HEK293 (cell line): ENCODE data around the gene CD81.
A peak's percentile ranks its signal among the peaks of the same experiment; 100 is the strongest.

Experiments used
- CTCF ChIA-PET: fragments of 350-600 bp; formaldehyde crosslinking; extraction: SDS; loops from one replicate; lab custom pipeline; 2021; ENCODE audit warnings: antibody characterized with exemption; lab: Yijun Ruan, JAX
- POLR2A ChIA-PET: fragments of 300-600 bp; formaldehyde crosslinking; extraction: SDS; loops from one replicate; lab custom pipeline; 2020; ENCODE audit warnings: antibody characterized with exemption, inconsistent platforms; lab: Yijun Ruan, JAX
- H3K27ac ChIP-seq: fragments of 200-500 bp; sonication (Bioruptor generic); 2 replicates; pipeline ENCODE4 v1.5.1; 2014; ENCODE audit warnings: low read depth, low read length, control low read depth, inconsistent platforms; ENCODE audit errors: extremely low read depth
- H3K36me3 ChIP-seq, 2 experiments: fragments of 200-500 bp in 1 of 2; sonication (Bioruptor generic) in 1 of 2; 1 replicate in 1 of 2; 2 replicates in 1 of 2; pipeline ENCODE4 v1.5.1; 2014 to 2017; ENCODE audit warnings: inconsistent platforms in 2 of 2, low read length in 2 of 2; ENCODE audit not compliant: control insufficient read depth in 2 of 2, insufficient read depth in 1 of 2
- H3K4me1 ChIP-seq: fragments of 200-500 bp; sonication (Bioruptor generic); 2 replicates; pipeline ENCODE4 v1.5.1; 2014; ENCODE audit warnings: mild to moderate bottlenecking, low read length, inconsistent platforms; ENCODE audit not compliant: control insufficient read depth, insufficient read depth
- H3K4me3 ChIP-seq: 2 replicates; pipeline ENCODE4 v1.5.1; 2011; ENCODE audit warnings: low read depth, mild to moderate bottlenecking, control low read depth, low read length, moderate library complexity
- H3K9me3 ChIP-seq: fragments of 200-500 bp; sonication (Bioruptor generic); 2 replicates; pipeline ENCODE4 v1.5.1; 2014; ENCODE audit warnings: low read depth, low read length, inconsistent platforms; ENCODE audit not compliant: control insufficient read depth, insufficient read depth
- CTCF ChIP-seq: fragments of 450-650 bp; formaldehyde crosslinking; IDR thresholded peaks from 2 replicates; pipeline ENCODE4 v1.5.1; 2016; ENCODE audit warnings: missing biosample characterization, missing genetic modification characterization
- GFI1B ChIP-seq: fragments of 450-650 bp; formaldehyde crosslinking; IDR thresholded peaks from 2 replicates; pipeline ENCODE4 v1.5.1; 2016; ENCODE audit warnings: missing biosample characterization, missing genetic modification characterization
- KLF17 ChIP-seq: fragments of 450-650 bp; formaldehyde crosslinking; IDR thresholded peaks from 2 replicates; pipeline ENCODE4 v1.5.1; 2016; ENCODE audit warnings: missing biosample characterization, missing genetic modification characterization
- PRDM10 ChIP-seq: fragments of 450-650 bp; formaldehyde crosslinking; IDR thresholded peaks from 2 replicates; pipeline ENCODE4 v1.5.1; 2016; ENCODE audit warnings: missing biosample characterization, missing genetic modification characterization
- PRDM4 ChIP-seq: fragments of 450-650 bp; formaldehyde crosslinking; IDR thresholded peaks from 2 replicates; pipeline ENCODE4 v1.5.1; 2017; ENCODE audit warnings: missing biosample characterization, missing genetic modification characterization
- ZBTB10 ChIP-seq: fragments of 450-650 bp; formaldehyde crosslinking; IDR thresholded peaks from 2 replicates; pipeline ENCODE4 v1.5.1; 2016; ENCODE audit warnings: missing biosample characterization, missing genetic modification characterization
- ZNF19 ChIP-seq: fragments of 450-650 bp; formaldehyde crosslinking; IDR thresholded peaks from 2 replicates; pipeline ENCODE4; 2016; ENCODE audit warnings: missing biosample characterization, missing genetic modification characterization, low read depth
- ZNF211 ChIP-seq: fragments of 450-650 bp; formaldehyde crosslinking; IDR thresholded peaks from 2 replicates; pipeline ENCODE4 v1.5.1; 2016; ENCODE audit warnings: low read depth, missing biosample characterization, missing genetic modification characterization
- ZNF654 ChIP-seq: fragments of 450-650 bp; formaldehyde crosslinking; IDR thresholded peaks from 2 replicates; pipeline ENCODE4 v1.5.1; 2016; ENCODE audit warnings: low read depth, missing biosample characterization, missing genetic modification characterization
- ZNF660 ChIP-seq: fragments of 450-650 bp; IDR thresholded peaks from 2 replicates; pipeline ENCODE4 v1.5.1; 2018; ENCODE audit warnings: missing biosample characterization, mild to moderate bottlenecking, missing genetic modification characterization

Gene CD81

GRCh38 chr11:2419638-2420501 is 42.8 kb downstream of the CD81 start:
- no peaks in the 10 kb centered on the region for H3K4me1 ChIP-seq
- CTCF ChIA-PET: interaction anchor here (0.6 to 11.2 kb wide), 48 partner anchors 9 to 719 kb away, joined by 3 to 297 read pairs (median 6); partner anchors contain the start of genes C11orf21, CD81, TSPAN32 and TSSC4

GRCh38 chr11:2420502-2421225 is 43.6 kb downstream of the CD81 start:
- Histone ChIP-seq H3K4me3 (no peak overlapping the region), H3K36me3 (no peaks in the 10 kb centered on the region), H3K9me3 (no peaks in the 10 kb centered on the region), H3K27ac (no peak overlapping the region), H3K4me1 (no peaks in the 10 kb centered on the region)
- ChIA-PET POLR2A (interaction anchor here (1.1 to 2.2 kb wide), 3 partner anchors 20 to 115 kb away, joined by 4 to 19 read pairs (median 5); partner anchors contain the start of gene TSSC4), CTCF (interaction anchor here (0.6 to 11.2 kb wide), 53 partner anchors 11 to 720 kb away, joined by 3 to 297 read pairs (median 5); partner anchors contain the start of genes C11orf21, CD81, TSPAN32 and TSSC4)
- TF ChIP-seq ZBTB10 (peak; percentile 58; the same call in 1 of the 2 replicates), PRDM4 (tag by site-specific recombination) (no peak), KLF17 (peak; percentile 52; the same call in 1 of the 2 replicates), ZNF660 (tag by site-specific recombination) (no peak), ZNF211 (no peak), GFI1B (no peak), ZNF19 (tag by site-specific recombination) (no peak)

More at GRCh38 chr11:2419638-2420501, 42.8 kb downstream of the CD81 start:
- peak; percentile 61 for TF ChIP-seq ZNF654 (tag by site-specific recombination)
- peak; percentile 56 for TF ChIP-seq CTCF (tag by site-specific recombination)
- no peak for TF ChIP-seq PRDM10 (tag by site-specific recombination)
- TF ChIP-seq, all 188 proteins: peak for 2
- Histone ChIP-seq H3K4me3 (no peak overlapping the region), H3K27ac (no peak overlapping the region), H3K9me3 (no peaks in the 10 kb centered on the region), H3K36me3 (no peaks in the 10 kb centered on the region)
- POLR2A ChIA-PET: interaction anchor here (1.1 to 2.2 kb wide), 4 partner anchors 19 to 114 kb away, joined by 3 to 19 read pairs (median 4); partner anchors contain the start of gene TSSC4
